HG02759 (cell line): Measurements from ENCODE around the gene GUCD1.
"Not testable (repeated sequence)": the region's sequence is repeated elsewhere in the genome, so short reads cannot be mapped to it uniquely, and the experiment has no call there.

Experiments used
- ATAC-seq: cut with Tn5 transposase; IDR thresholded peaks from one replicate; pipeline ENCODE4 v1.9.1; 2021; ENCODE audit warnings: mild to moderate bottlenecking, moderate library complexity; ENCODE audit not compliant: unreplicated experiment

Gene GUCD1

DNA sequence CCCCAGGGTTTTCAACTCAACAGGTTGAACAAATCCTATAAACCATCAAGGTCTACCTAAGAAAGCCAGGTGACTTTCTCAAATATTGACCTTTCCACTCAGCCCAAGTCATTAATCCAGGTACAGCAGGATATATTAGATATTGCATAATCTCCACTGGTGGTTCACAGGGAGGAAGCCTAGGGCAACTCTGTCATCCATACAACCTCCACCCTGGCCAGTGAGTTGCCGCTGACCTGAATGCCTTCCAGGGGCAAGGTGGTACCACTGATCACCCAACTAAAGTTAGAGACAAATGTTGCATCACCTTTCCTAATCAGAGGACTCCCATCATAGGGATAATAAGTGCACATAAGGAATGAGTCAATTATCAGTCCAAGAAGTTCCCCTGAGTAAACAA lies 22.9 kb downstream of the GUCD1 start:
- ATAC-seq: no peak

DNA sequence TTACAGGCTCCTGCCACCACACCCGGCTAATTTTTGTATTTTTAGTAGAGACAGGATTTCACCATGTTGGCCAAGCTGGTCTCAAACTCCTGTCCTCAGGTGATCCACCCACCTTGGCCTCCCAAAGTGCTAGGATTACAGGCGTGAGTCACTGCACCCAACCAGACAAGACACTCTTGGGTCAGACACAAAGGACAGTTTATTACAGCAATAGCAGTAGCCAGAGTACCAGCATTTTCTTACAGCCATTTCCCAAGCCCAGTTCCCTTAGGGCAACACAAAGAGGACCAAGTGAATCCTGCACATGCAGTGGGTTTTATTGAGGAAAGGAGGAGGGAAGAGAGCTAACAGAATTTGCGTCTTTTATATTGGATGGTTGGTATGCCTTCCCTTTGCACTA lies 24.0 kb downstream of the GUCD1 start:
- not testable (repeated sequence) for ATAC-seq

DNA sequence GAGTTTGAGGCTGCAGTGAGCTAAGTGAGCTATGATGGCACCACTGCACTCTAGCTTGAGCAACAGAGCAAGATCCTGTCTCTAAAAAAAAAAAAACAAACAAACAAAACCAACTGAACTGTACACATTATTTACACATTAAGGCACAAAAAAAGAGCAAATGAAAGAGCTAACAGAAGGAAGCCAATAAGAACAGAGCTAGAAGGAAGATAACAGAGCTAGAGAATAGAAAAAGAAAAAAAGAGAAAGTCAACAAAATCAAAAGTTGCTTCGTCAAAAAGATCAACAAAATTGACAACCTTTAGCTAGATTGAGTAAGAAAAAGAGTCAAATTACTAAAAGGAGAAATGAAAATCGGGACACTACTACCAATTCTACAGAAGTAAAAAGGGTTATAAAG lies 25.0 kb downstream of the GUCD1 start:
- no peak for ATAC-seq

DNA sequence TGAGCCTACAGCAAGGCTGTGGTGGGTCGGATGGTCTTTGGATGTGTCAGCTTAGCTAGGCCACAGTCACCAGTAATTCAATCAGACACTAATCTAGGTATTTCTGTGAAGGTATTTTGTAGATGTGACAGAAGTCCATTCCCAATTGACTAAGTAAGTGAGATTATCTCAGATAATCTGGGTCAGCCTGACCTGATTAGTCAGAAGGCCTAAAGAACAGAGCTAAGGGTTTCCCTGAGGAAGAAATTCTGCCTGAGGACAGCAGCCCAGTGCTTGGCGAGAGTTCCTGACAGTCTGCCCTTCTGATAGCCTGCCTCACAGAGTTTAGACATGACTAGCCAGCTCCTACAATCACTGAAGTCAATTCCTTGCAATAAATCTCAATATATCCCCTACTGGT lies 28.7 kb downstream of the GUCD1 start:
- no peak for ATAC-seq

DNA sequence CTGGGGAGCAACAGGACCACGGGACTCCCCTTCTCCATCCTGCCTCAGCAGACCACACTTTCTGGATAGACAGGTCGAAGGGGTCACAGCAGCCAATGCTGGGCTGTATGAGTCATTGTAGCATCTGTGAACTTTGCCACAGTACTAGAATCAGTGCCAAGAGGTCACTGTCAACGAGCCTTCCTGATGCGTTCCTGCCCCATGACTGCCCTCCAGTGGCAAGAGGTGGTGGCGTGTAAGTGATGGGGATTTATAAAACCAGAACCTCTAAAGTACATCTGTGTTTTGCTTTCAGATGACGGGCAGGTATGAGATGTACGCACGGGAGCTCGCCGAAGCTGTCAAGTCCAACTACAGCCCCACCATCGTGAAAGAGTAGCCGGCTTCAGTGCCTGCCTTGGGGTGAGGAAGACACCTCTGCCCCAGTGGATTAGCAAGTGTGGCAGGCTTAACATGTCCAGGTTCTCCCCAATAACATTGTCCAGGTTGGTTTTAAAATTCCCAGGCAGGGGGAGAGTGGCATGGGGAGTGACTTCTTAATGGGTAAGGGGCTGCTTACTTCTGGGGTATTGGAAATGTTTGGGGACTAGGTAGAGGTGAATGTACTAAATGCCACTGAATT lies 29.4 kb downstream of the GUCD1 start:
- peak; percentile 82 for ATAC-seq

DNA sequence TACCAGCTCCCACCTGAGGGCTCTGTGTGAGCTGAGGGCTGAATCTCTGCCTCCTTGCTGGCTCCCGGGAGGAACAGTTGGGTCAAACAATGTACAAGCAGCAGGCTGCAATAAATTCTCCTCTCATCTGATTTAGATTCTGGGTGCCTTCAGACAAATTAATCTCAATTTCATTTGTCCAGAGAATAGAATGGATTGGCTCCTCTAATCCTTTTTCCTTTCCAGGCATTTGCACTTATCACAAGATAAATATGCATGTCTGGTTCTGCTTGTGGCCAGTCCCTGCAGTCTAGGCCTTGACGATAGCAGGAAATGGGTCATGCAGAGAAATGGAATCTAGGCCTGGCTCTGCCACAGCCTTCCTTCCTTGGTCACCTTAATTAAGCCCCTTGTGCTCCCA lies 31.1 kb downstream of the GUCD1 start:
- no peak for ATAC-seq

DNA sequence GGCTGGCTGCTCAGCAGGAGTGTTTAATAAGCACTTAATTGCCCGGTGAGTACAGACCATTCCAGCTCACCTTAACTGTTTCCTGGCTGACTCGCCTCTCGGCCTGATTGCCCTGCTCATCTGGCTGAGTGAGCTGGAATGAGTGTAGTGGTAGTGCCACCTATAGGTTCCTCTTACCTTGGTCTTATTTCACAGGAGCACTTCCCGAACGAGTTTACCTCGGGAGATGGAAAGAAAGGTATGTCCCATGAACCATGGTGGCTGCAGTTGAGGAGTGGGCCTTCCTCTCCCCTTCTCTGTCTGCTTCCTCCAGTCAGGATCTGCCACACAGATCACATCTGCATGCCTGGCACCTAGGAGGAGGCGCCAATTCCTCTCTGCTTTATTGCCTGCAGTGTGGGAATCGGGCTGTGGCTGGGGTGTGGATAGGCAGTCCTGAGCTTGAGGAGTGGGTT lies 33.1 kb downstream of the GUCD1 start:
- no peak for ATAC-seq

DNA sequence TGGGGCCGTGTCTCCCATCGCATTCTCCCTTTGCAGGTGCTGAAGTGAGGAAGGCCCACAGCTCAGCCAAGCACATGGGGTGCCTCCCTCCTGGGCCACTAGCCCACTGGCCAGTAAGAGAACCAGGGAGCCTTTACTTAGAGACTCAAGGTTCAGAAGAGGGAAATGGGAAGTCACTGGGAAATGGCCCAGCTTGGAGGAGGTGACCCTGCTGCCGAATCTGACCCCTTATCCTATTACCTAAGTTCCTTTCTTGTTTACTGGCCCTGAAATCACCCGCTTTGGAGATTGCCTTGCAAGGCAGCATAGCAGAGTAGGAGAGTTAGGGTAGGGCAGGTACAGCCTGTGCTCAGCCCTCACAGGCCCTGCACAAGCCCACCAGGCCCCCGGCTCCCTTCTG lies 35.4 kb downstream of the GUCD1 start:
- no peak for ATAC-seq

DNA sequence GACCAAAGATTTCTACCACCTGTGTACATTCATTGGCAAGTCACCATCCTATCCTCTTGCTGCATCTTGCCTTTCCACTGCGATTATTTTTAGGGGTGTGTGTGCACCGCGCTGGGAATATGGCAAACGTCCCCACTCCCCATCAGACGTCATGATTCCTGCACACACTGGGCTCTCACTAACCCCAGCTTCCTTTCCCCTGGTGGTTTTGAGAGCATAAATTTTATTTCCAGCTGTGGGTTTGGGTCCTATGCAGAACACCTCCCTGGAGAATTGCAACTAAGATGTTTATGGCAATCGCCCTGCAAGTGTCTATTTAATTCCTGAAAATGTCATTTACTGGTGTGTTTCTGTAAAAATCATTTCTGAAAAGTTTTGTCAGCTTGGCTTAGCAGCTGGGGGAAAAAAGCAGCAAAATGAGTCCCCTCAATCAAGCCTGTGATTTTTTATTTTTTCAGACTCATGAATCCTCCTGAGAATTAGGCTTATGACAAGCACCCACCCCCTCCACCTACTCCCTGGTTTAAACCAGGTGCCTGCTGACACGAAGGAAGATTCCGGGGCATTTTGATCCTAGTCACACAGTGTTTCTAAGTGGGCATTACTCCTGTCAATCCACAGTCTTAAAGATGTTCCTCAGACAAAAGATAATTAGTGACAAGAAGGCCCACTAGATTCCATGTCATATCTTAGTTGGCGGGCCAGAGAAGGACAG lies 36.0 kb downstream of the GUCD1 start:
- ATAC-seq: no peak

DNA sequence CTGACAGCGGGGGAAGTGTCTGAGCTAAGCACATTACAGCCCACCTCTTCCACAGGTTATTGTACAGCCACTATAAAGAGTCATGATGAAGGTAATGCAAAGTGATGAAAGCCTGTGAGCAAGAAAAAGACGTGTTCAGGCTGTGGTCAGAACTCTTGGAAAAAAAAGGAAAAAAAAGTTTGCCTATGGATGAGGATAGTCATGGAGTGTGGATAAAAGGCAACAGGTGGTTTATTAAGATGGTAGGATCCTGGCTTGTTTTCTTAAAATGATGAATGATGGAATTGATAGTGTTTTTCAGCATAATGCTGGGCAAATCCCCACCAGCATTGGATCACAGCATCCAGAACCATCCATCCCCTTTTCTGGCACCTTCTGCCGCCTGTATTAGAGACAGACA lies 36.7 kb downstream of the GUCD1 start:
- ATAC-seq: no peak

DNA sequence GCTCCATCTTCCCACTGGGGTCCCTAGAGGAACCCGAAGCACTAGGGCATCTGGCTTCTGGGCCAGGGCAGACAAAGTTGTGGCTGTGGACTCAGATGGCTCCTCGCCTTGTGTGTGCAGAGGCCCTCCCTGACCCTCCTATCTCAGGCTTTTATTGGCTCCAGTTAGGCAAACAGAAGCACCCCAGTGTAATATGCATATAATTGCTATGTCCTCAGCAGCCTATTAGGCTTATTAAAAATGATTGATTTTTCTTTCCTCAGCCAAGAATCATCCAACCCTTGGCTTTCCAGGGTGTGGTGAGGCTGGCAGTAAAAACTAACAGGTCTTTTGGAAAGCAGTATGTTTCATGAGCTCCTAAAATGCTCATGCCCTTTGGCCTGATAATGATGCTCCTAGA lies 37.5 kb downstream of the GUCD1 start:
- ATAC-seq: no peak

DNA sequence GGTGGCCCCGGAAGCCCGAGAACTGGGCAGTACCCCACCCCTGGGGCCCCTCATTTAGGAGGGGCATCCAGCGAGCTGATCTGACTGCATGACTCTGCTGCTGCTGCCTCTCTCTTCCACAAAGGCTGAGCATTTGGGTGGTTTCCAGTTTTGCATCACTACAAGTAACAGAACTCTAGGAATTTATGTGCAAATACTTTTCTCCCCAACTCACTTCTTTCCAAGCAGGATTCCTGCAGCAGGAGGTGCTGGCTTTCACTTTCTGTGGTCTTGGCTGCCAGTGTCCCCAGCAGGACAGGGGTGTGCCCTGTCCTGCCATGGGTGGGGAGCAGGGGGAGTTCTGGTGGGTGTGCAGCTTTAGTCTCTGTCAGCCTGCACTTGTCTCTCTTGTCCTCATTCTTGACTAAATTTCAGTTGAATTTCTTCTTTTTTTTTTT lies 38.6 kb downstream of the GUCD1 start:
- ATAC-seq: no peak

DNA sequence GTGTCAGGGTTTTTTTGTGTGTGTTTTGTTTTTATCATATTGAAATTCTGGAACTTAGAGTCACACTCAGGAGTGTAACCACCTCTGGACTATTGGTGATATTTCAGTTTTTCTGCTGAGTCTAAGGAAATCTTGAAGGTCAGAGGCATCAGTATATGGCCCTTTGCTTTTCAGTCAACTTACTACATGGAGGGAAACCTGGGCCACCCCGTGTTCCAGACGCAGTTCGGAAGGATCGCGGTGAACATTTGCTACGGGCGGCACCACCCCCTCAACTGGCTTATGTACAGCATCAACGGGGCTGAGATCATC lies 40.0 kb downstream of the GUCD1 start:
- ATAC-seq: no peak

DNA sequence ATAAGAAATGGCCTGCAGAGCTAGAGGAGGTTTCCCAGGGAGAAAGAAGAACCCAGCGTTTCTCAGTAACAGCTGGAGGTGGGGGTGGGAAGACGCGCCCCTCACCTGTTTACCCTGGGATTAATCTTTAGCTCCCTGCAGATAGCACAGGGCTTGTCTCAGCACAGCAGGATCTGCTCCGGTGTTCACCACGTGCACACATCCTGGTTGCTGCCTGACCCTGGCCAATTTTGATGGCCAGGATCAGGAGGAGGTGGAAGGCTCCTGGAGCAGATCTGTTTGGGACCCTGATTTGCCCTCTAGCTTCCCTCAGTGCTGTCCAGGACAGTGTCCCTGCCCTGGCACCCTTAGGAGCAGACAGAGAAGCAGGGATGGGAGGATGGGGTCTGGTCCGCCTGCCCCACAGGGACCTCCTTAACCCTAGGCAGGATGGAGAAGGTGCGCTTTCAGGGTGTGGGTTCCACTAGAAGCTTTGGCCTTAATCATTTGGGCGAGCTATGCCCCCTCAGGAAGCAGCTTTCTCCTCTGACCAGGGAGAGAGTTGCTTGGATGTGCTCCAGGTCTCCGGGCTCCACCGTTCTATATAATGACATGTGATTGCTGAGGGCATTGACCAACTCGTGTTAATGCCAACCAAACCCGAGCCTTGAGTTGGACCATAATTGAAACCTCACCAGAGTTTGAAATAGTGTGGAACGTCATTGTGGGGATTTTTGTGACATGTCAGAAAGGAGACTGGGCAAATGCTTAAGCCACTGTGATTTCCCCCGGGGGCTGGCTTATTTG lies 40.5 kb downstream of the GUCD1 start:
- ATAC-seq: no peak

DNA sequence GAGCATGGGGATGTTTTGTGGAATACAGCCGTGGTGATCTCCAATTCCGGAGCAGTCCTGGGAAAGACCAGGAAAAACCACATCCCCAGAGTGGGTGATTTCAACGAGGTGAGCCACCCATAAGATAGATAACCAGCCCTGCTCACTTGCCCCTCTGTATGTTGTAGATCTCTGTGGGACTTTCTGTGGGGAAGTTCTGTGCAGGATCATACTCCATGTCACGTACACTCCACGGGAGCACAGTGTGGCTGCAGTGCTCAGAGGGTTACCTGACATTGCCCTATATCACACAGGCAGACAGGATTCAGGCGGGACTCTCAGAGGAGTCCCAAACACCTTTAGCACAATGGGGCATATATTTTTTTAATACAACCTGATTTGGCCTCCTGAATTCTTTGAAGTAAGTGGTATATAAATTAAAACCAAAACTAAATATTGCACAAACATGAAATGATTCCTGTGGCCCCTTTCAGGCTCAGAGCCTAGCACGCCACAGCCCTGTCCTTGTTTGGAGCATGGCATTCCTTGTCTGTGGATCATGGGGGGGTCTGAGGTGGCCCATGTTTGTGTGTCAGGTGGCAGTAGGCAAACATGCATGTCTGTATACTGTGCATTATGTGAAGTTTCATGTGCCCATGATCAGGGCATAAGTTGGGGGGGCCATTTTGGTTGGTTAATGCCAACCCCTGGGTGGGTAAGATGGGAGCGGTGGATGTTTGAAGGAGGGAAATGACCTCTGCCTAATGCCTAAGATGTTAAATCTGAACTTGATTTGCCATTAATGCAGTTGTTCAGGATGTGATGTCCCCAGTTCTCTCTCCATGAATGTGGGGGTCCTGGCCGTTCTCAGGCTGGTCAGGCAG lies 41.3 kb downstream of the GUCD1 start:
- no peak for ATAC-seq

DNA sequence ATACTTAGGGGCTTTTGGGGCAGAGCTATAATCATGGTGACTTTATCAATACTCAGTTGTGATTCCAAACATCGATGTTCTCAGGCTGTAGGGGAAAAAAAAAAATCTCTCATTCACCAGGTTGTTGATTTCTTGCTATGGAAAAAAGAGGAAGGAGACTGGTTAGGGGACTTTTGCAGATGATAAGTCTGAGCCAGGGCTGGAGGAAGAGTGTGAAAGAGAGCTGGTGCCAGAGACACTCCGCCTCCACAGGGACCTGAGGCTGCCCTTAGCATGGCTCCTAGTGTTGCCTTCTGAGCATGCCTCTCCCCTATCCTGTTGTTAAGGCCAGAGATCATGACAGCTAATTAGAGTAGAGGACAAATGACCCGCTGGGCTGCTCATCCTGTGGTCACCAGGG lies 42.9 kb downstream of the GUCD1 start:
- no peak for ATAC-seq

DNA sequence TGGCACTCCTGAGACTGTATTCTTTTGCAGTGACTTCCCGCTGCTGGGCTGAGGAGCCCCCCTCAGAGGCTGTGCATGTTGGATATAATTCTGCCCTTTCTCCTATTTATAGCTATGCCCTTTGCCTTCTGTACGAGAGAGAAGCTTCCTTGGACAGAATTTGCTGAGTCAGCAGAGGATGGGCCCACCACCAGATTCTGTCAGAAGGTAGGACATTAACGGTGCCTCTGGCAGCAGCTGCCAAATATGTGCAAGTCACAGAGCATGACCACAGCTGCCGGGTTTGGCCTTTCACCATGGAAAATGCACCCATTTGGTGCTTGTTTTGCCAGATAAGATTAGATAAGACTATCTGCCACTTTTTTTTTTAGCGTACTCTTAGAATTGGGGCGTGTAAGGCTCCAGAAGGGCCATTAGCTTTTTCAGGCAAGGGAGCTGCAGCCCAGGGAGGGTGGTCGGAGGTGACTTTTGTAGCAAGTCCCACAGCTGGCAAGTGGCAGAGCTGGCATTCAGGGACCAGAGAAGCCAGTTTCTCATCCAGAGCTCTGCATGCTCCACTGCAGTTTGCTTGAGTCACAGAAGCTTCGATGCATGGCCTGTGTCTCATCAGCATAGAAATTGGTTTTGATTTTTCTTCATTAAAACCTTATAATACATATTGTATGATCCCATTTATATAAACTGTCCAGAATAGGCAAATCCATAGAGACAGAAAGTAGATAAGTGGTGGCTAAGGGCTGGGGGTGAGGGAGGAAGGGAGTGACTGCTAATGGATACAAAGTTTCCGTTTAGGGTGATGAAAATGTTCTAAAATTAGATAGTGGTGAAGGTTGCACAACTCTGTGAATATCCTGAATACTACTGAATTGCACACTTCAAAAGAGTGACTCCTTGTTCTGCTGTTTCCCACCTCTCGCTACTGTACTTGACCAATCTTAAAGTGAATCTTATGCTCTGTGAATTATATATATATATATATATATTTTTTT lies 44.0 kb downstream of the GUCD1 start:
- ATAC-seq: no peak

DNA sequence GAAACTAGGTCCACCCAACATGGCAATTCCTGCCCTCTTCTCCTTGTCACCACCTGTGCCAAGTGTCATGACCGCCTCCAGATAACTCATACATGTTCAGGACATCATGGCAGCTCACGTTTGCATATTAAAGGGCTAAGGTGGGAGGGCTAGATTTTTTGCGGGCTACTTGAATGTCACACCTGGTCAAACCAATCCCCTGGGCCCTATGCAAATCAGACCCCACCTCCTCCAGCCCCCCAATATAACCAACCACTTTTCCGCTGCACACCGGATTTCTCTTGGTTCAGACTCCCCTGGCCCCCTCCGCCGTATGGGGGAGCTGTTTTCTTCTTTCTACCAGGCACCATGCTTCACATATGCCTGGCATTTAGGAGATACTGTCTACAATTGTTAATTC lies 47.2 kb downstream of the GUCD1 start:
- ATAC-seq: no peak

DNA sequence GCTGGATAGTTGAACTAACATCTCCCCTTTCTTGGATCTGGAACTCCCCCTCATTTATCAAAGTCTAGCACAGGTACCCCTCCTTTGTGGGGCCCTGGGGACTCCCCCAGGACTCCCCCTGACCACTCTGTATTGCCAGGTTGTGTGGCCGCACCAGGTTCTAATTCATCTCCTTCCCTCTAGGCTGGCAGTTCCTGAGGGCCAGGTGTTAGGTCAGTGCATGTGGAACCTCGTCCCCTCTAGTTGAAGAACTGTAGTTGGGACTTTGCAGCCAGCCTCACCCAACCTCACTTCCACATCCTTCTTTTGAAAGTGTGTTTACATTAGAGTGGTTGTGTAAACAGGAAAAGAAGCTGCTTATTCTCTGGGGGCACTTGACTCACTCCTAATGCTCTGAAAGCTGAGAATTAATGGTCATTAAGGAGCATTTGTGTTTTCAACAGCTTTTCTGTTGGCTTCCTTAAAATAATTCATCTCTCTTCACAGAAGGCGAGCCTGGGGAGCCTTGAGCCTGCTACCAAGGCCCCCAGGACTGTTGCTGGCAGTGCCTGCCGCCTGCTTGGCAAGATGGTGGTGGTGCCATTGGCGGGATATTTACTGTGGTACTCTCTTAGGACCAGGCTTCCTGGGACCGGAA lies 48.0 kb downstream of the GUCD1 start:
- no peak for ATAC-seq
